C4-2B (cell line): ENCODE results near the gene GPR65.

Source experiments
- ZFX ChIP-seq: fragments of 450-650 bp; IDR thresholded peaks from 2 replicates; pipeline ENCODE4 v1.6.1; 2017
- TF ChIP-seq, protein P1 (sequence below): fragments of 450-650 bp; conservative IDR thresholded peaks from 2 replicates; pipeline ENCODE4 v1.5.1; 2017; ENCODE audit warnings: mild to moderate bottlenecking

DNA sequence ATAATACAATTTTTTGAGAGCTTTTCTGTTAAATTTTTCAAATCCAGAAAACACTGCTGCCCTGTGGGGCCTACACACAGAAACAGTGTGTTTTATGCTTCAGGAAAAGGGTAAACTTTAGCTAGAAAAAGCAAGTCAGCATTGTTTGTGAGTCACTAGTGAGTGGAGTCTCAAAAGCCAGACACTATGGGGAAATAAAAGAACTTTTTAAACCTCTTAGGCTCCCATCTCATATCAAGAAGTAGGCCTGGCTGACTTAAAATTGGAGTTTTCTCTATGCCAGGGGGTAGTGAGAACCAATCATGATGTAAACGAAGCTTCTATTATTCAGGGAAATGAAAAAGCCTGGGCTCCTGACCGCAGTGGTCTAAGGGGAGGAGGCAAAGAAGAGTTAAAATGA is 12.6 kb downstream of the GPR65 start:
- TF ChIP-seq, protein P1, sequence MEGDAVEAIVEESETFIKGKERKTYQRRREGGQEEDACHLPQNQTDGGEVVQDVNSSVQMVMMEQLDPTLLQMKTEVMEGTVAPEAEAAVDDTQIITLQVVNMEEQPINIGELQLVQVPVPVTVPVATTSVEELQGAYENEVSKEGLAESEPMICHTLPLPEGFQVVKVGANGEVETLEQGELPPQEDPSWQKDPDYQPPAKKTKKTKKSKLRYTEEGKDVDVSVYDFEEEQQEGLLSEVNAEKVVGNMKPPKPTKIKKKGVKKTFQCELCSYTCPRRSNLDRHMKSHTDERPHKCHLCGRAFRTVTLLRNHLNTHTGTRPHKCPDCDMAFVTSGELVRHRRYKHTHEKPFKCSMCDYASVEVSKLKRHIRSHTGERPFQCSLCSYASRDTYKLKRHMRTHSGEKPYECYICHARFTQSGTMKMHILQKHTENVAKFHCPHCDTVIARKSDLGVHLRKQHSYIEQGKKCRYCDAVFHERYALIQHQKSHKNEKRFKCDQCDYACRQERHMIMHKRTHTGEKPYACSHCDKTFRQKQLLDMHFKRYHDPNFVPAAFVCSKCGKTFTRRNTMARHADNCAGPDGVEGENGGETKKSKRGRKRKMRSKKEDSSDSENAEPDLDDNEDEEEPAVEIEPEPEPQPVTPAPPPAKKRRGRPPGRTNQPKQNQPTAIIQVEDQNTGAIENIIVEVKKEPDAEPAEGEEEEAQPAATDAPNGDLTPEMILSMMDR: no peak
- TF ChIP-seq ZFX: no peak
